WTC11 (cell line): Measurements from ENCODE around the gene FASTKD2. TPM values are rescaled to one million over a fixed set of nuclear protein-coding genes. Genes with fewer than 3 reads are reported as not detected.

Source experiments
- ATAC-seq: fragments of 200-7000 bp; cut with Tn5 transposase; 2 replicates; pipeline ENCODE4 v1.10.0; 2021; ENCODE audit warnings: mild to moderate bottlenecking, moderate library complexity
- CTCF ChIA-PET: fragments of 300-600 bp; sonication (Branson Sonifier 250); formaldehyde crosslinking; loops from one replicate; lab custom pipeline; 2021; ENCODE audit warnings: antibody characterized with exemption; lab: Charles Lee
- POLR2A ChIA-PET: fragments of 350-600 bp; sonication (Branson Sonifier 250); formaldehyde crosslinking; loops from one replicate; lab custom pipeline; 2021; ENCODE audit warnings: antibody characterized with exemption; lab: Charles Lee
- DNase-seq: peaks from one replicate; pipeline ENCODE4 v3.0.0; 2021; ENCODE audit warnings: low spot score
- H3K27ac Mint-ChIP-seq: 2 replicates; pipeline ENCODE4 v1.8.0; 2021; ENCODE audit warnings: mixed read lengths
- H3K27me3 Mint-ChIP-seq: 2 replicates; pipeline ENCODE4 v1.8.0; 2021; ENCODE audit warnings: low read depth, mild to moderate bottlenecking, moderate library complexity, mixed read lengths
- H3K36me3 Mint-ChIP-seq: 2 replicates; pipeline ENCODE4 v1.8.0; 2021; ENCODE audit warnings: mixed read lengths
- H3K4me1 Mint-ChIP-seq: 2 replicates; pipeline ENCODE4 v1.8.0; 2022; ENCODE audit warnings: mixed read lengths
- H3K4me3 Mint-ChIP-seq: 2 replicates; pipeline ENCODE4 v1.8.0; 2021; ENCODE audit warnings: mild to moderate bottlenecking, moderate library complexity, mixed read lengths
- H3K9me3 Mint-ChIP-seq: 2 replicates; pipeline ENCODE4 v1.8.0; 2021; ENCODE audit warnings: mixed read lengths
- ATF1 ChIP-seq: sonication (generic); formaldehyde crosslinking; IDR thresholded peaks from 2 replicates; pipeline ENCODE4 v1.8.1; 2023; ENCODE audit warnings: mild to moderate bottlenecking, moderate library complexity, missing genetic modification reagents
- CDX4 ChIP-seq: fragments of 250-450 bp; sonication (Bioruptor Pico); IDR thresholded peaks from 2 replicates; pipeline ENCODE4 v1.9.0; 2021; ENCODE audit warnings: moderate library complexity, mild to moderate bottlenecking, inconsistent platforms, borderline replicate concordance
- CREB1 ChIP-seq: sonication (generic); formaldehyde crosslinking; IDR thresholded peaks from 2 replicates; pipeline ENCODE4 v1.8.0; 2023; ENCODE audit warnings: mild to moderate bottlenecking, missing genetic modification reagents
- EMX1 ChIP-seq: fragments of 250-450 bp; sonication (Bioruptor Pico); IDR thresholded peaks from 2 replicates; pipeline ENCODE4 v1.8.0; 2021; ENCODE audit warnings: mild to moderate bottlenecking
- ETV6 ChIP-seq: sonication (generic); formaldehyde crosslinking; IDR thresholded peaks from 2 replicates; pipeline ENCODE4 v1.8.1; 2022; ENCODE audit warnings: mild to moderate bottlenecking, missing genetic modification reagents
- GABPB1 ChIP-seq: sonication (generic); formaldehyde crosslinking; IDR thresholded peaks from 2 replicates; pipeline ENCODE4 v1.8.1; 2023; ENCODE audit warnings: mild to moderate bottlenecking, missing genetic modification reagents
- GRHL2 ChIP-seq: fragments of 250-450 bp; sonication (Bioruptor Pico); IDR thresholded peaks from 2 replicates; pipeline ENCODE4 v1.8.0; 2022; ENCODE audit warnings: mild to moderate bottlenecking, moderate library complexity; ENCODE audit not compliant: insufficient replicate concordance, severe bottlenecking
- KAT7 ChIP-seq: sonication (generic); formaldehyde crosslinking; IDR thresholded peaks from 2 replicates; pipeline ENCODE4 v1.8.1; 2023; ENCODE audit warnings: missing genetic modification reagents, mild to moderate bottlenecking, borderline replicate concordance
- NR2C2 ChIP-seq: sonication (generic); formaldehyde crosslinking; IDR thresholded peaks from 2 replicates; pipeline ENCODE4 v1.8.0; 2022; ENCODE audit warnings: mild to moderate bottlenecking, missing genetic modification reagents
- PRRX2 ChIP-seq: fragments of 250-450 bp; sonication (Bioruptor Pico); IDR thresholded peaks from 2 replicates; pipeline ENCODE4 v1.8.0; 2021; ENCODE audit warnings: mild to moderate bottlenecking
- RELA ChIP-seq: sonication (generic); formaldehyde crosslinking; IDR thresholded peaks from 2 replicates; pipeline ENCODE4 v1.8.1; 2022; ENCODE audit warnings: missing genetic modification reagents, mild to moderate bottlenecking, borderline replicate concordance
- SMAD4 ChIP-seq: sonication (generic); formaldehyde crosslinking; IDR thresholded peaks from 2 replicates; pipeline ENCODE4 v1.8.0; 2022; ENCODE audit warnings: mild to moderate bottlenecking, missing genetic modification reagents
- TEAD1 ChIP-seq: sonication (generic); formaldehyde crosslinking; IDR thresholded peaks from 2 replicates; pipeline ENCODE4 v1.8.0; 2022; ENCODE audit warnings: mild to moderate bottlenecking, missing genetic modification reagents
- ZBTB21 ChIP-seq: sonication (generic); formaldehyde crosslinking; IDR thresholded peaks from 2 replicates; pipeline ENCODE4 v1.8.1; 2023; ENCODE audit warnings: mild to moderate bottlenecking, missing genetic modification reagents, borderline replicate concordance
- ZNF396 ChIP-seq: fragments of 250-450 bp; sonication (Bioruptor Pico); IDR thresholded peaks from 2 replicates; pipeline ENCODE4 v1.8.0; 2021; ENCODE audit warnings: mild to moderate bottlenecking, moderate library complexity, borderline replicate concordance
- ZNF425 ChIP-seq: fragments of 250-450 bp; sonication (Bioruptor Pico); conservative IDR thresholded peaks from 2 replicates; pipeline ENCODE4 v1.9.0; 2021; ENCODE audit warnings: mild to moderate bottlenecking
- total RNA-seq: library from RNA; stranded (reverse); gene quantifications from 3 replicates; pipeline ENCODE4 v1.2.3, GENCODE V29; 2021
- TF ChIP-seq, protein P1 (sequence below): sonication (generic); formaldehyde crosslinking; IDR thresholded peaks from 2 replicates; pipeline ENCODE4 v1.8.0; 2022; ENCODE audit warnings: missing genetic modification reagents
- TF ChIP-seq, protein P2 (sequence below): sonication (generic); formaldehyde crosslinking; IDR thresholded peaks from 2 replicates; pipeline ENCODE4 v1.8.0; 2022; ENCODE audit warnings: mild to moderate bottlenecking, missing genetic modification reagents
- TF ChIP-seq, protein P3 (sequence below): sonication (generic); formaldehyde crosslinking; IDR thresholded peaks from 2 replicates; pipeline ENCODE4 v1.8.1; 2022; ENCODE audit warnings: low read depth, missing genetic modification reagents, borderline replicate concordance

The FASTKD2 gene
- total RNA-seq, 1 experiment from 2014 or later: 33.7 TPM

DNA sequence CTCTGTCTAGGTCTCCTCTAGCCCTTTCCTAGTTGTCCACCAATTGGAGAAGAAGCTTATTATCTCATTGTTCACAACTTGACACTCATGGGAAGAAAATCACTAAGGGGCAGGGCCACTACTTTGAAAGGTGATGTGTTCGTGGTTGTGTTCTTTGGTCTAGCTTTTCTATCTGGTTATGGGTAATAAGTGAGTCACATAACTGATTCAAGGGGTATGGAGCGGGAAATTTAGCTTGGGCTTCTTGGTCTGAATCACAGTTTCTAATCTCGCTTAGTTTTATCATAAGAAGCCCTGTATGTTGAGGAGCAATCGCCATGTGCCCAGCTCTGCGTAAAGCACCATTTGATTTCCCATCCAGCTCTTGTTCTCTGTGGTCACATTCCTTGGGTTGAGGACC is 28.5 kb upstream of the FASTKD2 start:
- POLR2A ChIA-PET: no interaction called here
- CTCF ChIA-PET: no interaction called here
- ATAC-seq (no peak), DNase-seq (no peak)
- H3K4me3 Mint-ChIP-seq: no peak overlapping the region
- H3K36me3 Mint-ChIP-seq: no peaks in the 10 kb centered on the region
- H3K27me3 Mint-ChIP-seq: no peaks in the 10 kb centered on the region
- no peak for TF ChIP-seq CDX4
- TF ChIP-seq PRRX2 (CRISPR knock-in tag): no peak
- no peaks in the 10 kb centered on the region for H3K9me3 Mint-ChIP-seq
- H3K4me1 Mint-ChIP-seq: no peaks in the 10 kb centered on the region
- H3K27ac Mint-ChIP-seq: no peak overlapping the region

DNA sequence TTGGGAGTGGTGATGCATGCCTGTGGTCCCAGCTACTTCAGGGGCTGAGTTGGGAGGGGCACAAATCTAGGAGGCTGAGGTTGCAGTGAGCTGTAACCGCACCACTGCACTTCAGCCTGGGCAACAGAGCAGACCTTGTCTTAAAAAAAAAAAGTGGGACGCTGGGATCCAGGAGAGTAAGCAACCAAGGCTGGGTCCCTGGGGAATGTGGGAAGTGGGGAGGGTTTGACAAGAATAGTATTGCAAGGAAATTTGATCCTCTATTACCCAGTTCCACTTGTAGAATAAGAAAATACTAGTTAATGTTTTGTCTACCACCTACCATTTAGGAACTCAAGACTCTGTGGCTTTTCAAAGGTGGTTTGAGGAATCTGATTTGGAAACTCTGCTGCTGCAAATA is 26.1 kb upstream of the FASTKD2 start:
- H3K4me3 Mint-ChIP-seq: no peak overlapping the region
- no peak overlapping the region for H3K27ac Mint-ChIP-seq
- DNase-seq: no peak
- H3K4me1 Mint-ChIP-seq: no peaks in the 10 kb centered on the region
- ChIA-PET CTCF (no interaction called here), POLR2A (interaction anchor here (0.7 kb wide), 1 partner anchor 257 kb away, joined by 3 read pairs; no protein-coding TSS in a partner anchor)
- H3K27me3 Mint-ChIP-seq: no peaks in the 10 kb centered on the region
- no peaks in the 10 kb centered on the region for H3K36me3 Mint-ChIP-seq
- no peak for TF ChIP-seq ZNF425 (CRISPR knock-in tag)
- TF ChIP-seq NR2C2: no peak
- TF ChIP-seq ATF1 (CRISPR knock-in tag): no peak
- TF ChIP-seq ZBTB21 (CRISPR knock-in tag): no peak
- TF ChIP-seq, protein P1, sequence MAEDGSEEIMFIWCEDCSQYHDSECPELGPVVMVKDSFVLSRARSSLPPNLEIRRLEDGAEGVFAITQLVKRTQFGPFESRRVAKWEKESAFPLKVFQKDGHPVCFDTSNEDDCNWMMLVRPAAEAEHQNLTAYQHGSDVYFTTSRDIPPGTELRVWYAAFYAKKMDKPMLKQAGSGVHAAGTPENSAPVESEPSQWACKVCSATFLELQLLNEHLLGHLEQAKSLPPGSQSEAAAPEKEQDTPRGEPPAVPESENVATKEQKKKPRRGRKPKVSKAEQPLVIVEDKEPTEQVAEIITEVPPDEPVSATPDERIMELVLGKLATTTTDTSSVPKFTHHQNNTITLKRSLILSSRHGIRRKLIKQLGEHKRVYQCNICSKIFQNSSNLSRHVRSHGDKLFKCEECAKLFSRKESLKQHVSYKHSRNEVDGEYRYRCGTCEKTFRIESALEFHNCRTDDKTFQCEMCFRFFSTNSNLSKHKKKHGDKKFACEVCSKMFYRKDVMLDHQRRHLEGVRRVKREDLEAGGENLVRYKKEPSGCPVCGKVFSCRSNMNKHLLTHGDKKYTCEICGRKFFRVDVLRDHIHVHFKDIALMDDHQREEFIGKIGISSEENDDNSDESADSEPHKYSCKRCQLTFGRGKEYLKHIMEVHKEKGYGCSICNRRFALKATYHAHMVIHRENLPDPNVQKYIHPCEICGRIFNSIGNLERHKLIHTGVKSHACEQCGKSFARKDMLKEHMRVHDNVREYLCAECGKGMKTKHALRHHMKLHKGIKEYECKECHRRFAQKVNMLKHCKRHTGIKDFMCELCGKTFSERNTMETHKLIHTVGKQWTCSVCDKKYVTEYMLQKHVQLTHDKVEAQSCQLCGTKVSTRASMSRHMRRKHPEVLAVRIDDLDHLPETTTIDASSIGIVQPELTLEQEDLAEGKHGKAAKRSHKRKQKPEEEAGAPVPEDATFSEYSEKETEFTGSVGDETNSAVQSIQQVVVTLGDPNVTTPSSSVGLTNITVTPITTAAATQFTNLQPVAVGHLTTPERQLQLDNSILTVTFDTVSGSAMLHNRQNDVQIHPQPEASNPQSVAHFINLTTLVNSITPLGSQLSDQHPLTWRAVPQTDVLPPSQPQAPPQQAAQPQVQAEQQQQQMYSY (CRISPR knock-in tag): no peak
- TF ChIP-seq, protein P2, sequence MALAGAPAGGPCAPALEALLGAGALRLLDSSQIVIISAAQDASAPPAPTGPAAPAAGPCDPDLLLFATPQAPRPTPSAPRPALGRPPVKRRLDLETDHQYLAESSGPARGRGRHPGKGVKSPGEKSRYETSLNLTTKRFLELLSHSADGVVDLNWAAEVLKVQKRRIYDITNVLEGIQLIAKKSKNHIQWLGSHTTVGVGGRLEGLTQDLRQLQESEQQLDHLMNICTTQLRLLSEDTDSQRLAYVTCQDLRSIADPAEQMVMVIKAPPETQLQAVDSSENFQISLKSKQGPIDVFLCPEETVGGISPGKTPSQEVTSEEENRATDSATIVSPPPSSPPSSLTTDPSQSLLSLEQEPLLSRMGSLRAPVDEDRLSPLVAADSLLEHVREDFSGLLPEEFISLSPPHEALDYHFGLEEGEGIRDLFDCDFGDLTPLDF: no peak
- no peak for TF ChIP-seq SMAD4 (CRISPR knock-in tag)
- TF ChIP-seq, protein P3, sequence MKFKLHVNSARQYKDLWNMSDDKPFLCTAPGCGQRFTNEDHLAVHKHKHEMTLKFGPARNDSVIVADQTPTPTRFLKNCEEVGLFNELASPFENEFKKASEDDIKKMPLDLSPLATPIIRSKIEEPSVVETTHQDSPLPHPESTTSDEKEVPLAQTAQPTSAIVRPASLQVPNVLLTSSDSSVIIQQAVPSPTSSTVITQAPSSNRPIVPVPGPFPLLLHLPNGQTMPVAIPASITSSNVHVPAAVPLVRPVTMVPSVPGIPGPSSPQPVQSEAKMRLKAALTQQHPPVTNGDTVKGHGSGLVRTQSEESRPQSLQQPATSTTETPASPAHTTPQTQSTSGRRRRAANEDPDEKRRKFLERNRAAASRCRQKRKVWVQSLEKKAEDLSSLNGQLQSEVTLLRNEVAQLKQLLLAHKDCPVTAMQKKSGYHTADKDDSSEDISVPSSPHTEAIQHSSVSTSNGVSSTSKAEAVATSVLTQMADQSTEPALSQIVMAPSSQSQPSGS (CRISPR knock-in tag): no peak
- TF ChIP-seq CREB1 (CRISPR knock-in tag): no peak
- TF ChIP-seq GRHL2 (CRISPR knock-in tag): no peak
- no peak for TF ChIP-seq KAT7
- no peak for TF ChIP-seq GABPB1
- TF ChIP-seq ETV6: no peak
- no peak for TF ChIP-seq EMX1 (CRISPR knock-in tag)
- no peak for TF ChIP-seq TEAD1
- TF ChIP-seq RELA: no peak
- no peak for TF ChIP-seq ZNF396 (CRISPR knock-in tag)
- H3K9me3 Mint-ChIP-seq: no peaks in the 10 kb centered on the region
- no peak for ATAC-seq
